Cerebellar cortex (tissue), 1 donor: ENCODE data around the gene FLOT1.
"Not testable (repeated sequence)": the region's sequence is repeated elsewhere in the genome, so short reads cannot be mapped to it uniquely, and the experiment has no call there.

Source experiments
- DNase-seq: peaks from one replicate; pipeline ENCODE4 v3.0.0-alpha.2; 2015; ENCODE audit warnings: low spot score

Gene FLOT1

DNA sequence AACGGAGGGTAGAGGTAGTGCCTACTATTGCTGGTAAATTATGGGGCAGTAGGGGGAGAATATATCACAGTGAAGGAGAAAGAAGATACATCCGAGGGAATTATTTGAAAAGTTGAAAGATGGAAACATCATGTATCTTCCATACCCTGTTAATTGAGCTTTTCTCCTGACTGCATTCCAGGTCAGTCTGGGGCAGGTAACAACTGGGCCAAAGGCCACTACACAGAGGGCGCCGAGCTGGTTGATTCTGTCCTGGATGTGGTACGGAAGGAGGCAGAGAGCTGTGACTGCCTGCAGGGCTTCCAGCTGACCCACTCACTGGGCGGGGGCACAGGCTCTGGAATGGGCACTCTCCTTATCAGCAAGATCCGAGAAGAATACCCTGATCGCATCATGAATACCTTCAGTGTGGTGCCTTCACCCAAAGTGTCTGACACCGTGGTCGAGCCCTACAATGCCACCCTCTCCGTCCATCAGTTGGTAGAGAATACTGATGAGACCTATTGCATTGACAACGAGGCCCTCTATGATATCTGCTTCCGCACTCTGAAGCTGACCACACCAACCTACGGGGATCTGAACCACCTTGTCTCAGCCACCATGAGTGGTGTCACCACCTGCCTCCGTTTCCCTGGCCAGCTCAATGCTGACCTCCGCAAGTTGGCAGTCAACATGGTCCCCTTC lies 19.2 kb downstream of the FLOT1 start:
- DNase-seq = not testable (repeated sequence)

- peak; percentile 82 for DNase-seq
Observed at GRCh38 chr6:30722280-30723112, 20.0 kb downstream of the FLOT1 start.

- not testable (repeated sequence) for DNase-seq
Observed at GRCh38 chr6:30722025-30722279, 20.5 kb downstream of the FLOT1 start.

- DNase-seq = peak; percentile 84
Observed at GRCh38 chr6:30721198-30722024, 21.1 kb downstream of the FLOT1 start.

- DNase-seq = peak; percentile 48
Observed at GRCh38 chr6:30720738-30721197, 21.7 kb downstream of the FLOT1 start.

- DNase-seq = peak; percentile 99
Observed at GRCh38 chr6:30719791-30720737, 22.4 kb downstream of the FLOT1 start, which contains the start of gene TUBB. TUBB (plus strand) TSS chr6:30720352; CDS start chr6:30720507, 155 bp downstream.

- no peak for DNase-seq
Observed at GRCh38 chr6:30719356-30719755, 23.1 kb downstream of the FLOT1 start.

DNA sequence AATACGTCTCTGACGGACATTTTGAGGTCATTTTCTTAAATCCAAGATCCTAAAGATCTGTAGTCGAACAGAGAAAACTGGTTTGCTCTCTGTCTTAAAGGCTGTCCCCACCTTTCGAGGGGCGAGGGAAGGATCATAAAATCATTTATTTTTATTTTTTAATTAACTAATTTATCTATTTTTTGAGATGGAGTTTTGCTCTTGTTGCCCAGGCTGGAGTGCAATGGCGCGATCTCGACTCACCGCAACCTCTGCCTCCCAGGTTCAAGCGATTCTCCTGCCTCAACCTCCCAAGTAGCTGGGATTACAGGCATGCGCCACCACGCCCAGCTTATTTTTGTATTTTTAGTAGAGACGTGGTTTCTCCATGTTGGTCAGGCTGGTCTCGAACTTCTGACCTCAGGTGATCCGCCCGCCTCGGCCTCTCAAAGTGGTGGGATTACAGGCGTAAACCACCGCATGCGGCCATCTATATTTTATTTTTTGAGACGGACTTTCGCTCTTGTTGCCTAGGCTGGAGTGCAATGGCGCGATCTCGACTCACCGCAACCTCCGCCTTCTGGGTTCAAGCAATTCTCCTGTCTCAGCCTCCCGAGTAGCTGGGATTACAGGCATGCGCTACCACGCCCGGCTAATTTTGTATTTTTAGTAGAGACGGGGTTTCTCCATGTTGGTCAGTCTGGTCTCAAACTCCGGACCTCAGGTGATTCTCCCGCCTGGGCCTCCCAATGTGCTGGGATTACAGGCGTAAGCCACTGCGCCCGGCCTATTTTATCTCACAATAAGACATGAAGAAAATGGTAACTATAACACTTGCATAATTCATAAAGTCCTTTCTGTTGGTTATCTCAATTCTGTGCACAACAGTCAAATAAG lies 24.4 kb downstream of the FLOT1 start:
- DNase-seq = not testable (repeated sequence)

- peak; percentile 100 for DNase-seq
Observed at GRCh38 chr6:30717129-30717844, 25.2 kb downstream of the FLOT1 start, which contains the start of gene MDC1. MDC1 (minus strand) TSS chr6:30717281; CDS start chr6:30715175, 2,106 bp downstream.

DNA sequence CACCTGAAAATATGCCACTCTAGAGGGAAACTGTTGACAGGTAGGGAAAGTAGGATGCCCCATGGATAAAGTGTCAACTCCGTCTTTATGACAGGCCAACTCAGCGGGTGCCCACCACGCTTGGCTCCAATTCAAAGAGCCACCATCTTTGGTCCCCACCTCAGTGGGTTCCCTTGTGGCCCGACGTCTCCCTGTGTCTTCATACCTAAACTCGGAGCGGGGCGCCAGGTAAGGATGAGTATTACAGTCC lies 25.7 kb downstream of the FLOT1 start:
- no peak for DNase-seq

GRCh38 chr6:30714263-30714662 lies 28.2 kb downstream of the FLOT1 start:
- DNase-seq = no peak

GRCh38 chr6:30712441-30712945 lies 30.0 kb downstream of the FLOT1 start:
- no peak for DNase-seq

DNA sequence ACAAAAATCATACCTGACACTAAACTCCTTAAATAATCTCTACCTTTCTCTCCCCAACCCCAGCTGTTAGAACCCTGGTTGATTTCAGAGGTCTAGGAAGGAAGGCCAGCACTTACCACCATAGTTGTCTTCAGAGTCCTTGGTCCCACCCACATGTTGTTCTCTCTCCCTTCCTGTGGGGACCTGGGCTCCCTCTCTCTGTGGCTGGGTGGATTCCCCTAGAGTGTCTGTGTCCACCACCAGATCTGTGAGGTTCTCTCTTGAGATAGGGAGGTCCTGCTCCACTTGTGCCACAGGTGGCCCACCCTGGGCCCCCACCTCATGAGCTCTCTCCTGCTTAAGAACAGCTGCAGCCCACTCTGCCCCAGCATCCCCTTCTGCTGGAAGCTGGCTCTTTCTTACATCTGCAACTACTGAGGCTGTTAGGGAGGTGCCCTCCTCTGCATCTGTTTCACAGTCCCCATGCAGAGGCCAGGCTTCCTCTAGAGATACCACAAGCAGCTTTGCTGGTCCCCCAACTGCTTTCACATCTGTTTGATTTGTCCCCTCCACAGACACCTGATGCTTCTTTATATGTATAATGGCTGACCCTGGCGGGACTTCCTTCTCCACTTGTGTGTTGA lies 30.6 kb downstream of the FLOT1 start:
- no peak for DNase-seq

DNA sequence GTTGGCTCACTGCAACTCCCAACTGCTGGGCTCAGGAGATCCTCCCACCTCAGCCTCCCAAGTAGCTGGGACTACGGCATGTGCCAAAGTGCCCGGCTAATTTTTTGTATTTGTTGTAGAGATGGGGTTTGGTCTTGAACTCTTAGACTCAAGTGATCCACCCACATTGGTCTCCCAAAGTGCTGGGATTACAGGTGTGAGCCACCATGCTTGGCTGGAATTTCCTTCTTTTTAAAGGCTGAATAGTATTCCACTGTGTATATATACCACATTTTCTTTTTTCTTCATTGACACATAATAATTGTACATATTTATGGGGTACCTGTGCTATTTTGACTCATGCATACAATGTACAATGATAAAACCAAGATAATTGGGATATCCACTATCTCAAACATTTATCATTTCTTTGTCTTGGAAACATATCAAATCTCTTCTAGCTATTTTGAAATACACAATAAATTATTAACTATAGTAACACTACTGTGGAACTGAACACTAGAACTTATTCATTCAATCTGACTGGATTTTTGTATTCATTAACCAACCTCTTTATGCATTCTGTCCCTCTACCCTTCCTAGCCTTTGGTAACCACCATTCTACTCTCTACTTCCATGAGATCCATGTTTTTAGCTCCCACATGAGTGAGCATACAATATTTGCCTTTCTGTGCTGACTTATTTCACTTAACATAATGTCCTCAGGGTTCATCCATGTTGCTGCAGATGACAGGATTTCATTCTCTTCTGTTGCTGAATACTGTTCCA lies 33.2 kb downstream of the FLOT1 start:
- DNase-seq = no peak

GRCh38 chr6:30707281-30707850 lies 35.1 kb downstream of the FLOT1 start:
- DNase-seq = no peak

GRCh38 chr6:30705620-30706019 lies 36.9 kb downstream of the FLOT1 start:
- no peak for DNase-seq

GRCh38 chr6:30703821-30704220 lies 38.7 kb downstream of the FLOT1 start:
- no peak for DNase-seq

DNA sequence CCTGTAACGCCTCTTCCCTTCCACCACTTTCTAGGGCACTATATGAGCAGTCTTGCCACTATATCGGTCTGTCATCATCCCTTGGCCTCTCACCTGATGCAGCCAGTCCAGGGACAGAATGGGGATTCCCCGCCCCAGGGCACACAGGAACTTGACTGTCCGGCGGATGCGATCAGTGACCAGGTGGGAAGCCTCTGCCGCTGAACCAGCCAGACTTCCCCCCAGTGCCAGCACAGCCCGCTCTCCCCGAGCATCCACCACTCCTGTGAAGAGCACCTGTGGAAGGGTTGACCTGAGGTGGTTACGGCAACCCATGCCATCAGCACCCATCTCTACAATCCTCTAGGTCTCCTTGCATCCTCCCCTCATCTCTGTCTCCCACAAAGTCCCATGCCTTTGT lies 39.5 kb downstream of the FLOT1 start:
- DNase-seq = no peak
